ENCODE measurements around the gene ANKRD17. TPM values are rescaled to one million over a fixed set of nuclear protein-coding genes. Genes with fewer than 3 reads are reported as not detected.
"Not testable (repeated sequence)": the region's sequence is repeated elsewhere in the genome, so short reads cannot be mapped to it uniquely, and the experiment has no call there.

Gene ANKRD17
- polyA plus RNA-seq, 1 donor from 2014 or later, result 30.4 TPM

- TF ChIP-seq SMC3 (conservative IDR thresholded peaks at IDR 0.05; ENCODE audit: poor library complexity), result no peak
Measured at GRCh38 chr4:73257651-73258435, 755 bp downstream of the ANKRD17 start (continued).

DNA sequence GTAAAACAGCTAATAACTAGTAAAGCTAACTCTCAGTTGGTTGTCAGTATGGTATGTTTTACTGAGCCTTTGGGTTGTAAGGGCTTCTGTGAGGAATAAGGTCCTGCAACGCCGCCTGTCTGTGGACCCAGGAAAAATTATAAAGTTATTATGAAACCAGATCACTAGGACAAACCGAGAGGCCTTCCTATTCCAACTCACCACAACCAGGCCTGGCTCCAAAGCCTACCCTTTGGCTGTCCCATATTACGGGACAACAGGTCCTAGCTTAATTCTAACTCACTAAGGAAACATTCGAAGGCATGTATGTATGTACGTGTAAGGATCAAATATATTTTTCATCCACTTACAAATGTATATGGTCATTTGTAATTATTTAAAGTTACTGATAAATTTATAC is 1.4 kb downstream of the ANKRD17 start:
- Histone ChIP-seq H4K20me1 (ENCODE audit: insufficient read depth) (peaks cover 15% of the 10 kb centered on the region), H3K36me3 (ENCODE audit: insufficient read depth, low read length) (peaks cover 8% of the 10 kb centered on the region), H3K9me3 (ENCODE audit: low read length) (no peaks in the 10 kb centered on the region), H3K9me2 (ENCODE audit: insufficient read depth, low read length) (no peaks in the 10 kb centered on the region), H2AFZ (ENCODE audit: low read depth, low read length) (no peak overlapping the region), H3F3A (ENCODE audit: insufficient read depth, low read length, poor library complexity, severe bottlenecking) (peaks cover 6% of the 10 kb centered on the region), H3K9ac (ENCODE audit: low read length) (peak overlapping the region; percentile 95), H3K4me3 (ENCODE audit: low read length) (peak overlapping the region; percentile 83), H3K4me2 (ENCODE audit: low read length) (peak overlapping the region; percentile 98), H3K27me3 (ENCODE audit: insufficient read depth, low read depth, low read length) (no peaks in the 10 kb centered on the region), H3K79me2 (replicated peaks; ENCODE audit: insufficient read depth, low read length) (peaks cover 69% of the 10 kb centered on the region), H3K27ac (ENCODE audit: low read length) (peak overlapping the region; percentile 99)
- TF ChIP-seq, protein P1, sequence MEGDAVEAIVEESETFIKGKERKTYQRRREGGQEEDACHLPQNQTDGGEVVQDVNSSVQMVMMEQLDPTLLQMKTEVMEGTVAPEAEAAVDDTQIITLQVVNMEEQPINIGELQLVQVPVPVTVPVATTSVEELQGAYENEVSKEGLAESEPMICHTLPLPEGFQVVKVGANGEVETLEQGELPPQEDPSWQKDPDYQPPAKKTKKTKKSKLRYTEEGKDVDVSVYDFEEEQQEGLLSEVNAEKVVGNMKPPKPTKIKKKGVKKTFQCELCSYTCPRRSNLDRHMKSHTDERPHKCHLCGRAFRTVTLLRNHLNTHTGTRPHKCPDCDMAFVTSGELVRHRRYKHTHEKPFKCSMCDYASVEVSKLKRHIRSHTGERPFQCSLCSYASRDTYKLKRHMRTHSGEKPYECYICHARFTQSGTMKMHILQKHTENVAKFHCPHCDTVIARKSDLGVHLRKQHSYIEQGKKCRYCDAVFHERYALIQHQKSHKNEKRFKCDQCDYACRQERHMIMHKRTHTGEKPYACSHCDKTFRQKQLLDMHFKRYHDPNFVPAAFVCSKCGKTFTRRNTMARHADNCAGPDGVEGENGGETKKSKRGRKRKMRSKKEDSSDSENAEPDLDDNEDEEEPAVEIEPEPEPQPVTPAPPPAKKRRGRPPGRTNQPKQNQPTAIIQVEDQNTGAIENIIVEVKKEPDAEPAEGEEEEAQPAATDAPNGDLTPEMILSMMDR (IDR thresholded peaks at IDR 0.05; ENCODE audit: poor library complexity, severe bottlenecking), result peak; percentile 79
- TF ChIP-seq SMC3 (conservative IDR thresholded peaks at IDR 0.05; ENCODE audit: poor library complexity) (peak; percentile 68), MXI1 (conservative IDR thresholded peaks at IDR 0.05; ENCODE audit: poor library complexity, severe bottlenecking) (no peak), RAD21 (conservative IDR thresholded peaks at IDR 0.05) (peak; percentile 78)

- H3K9ac ChIP-seq (ENCODE audit: low read length); H3K9me2 ChIP-seq (ENCODE audit: insufficient read depth, low read length); H3F3A ChIP-seq (ENCODE audit: insufficient read depth, low read length, poor library complexity, severe bottlenecking); H3K9me3 ChIP-seq (ENCODE audit: low read length); H3K36me3 ChIP-seq (ENCODE audit: insufficient read depth, low read length); H3K27me3 ChIP-seq (ENCODE audit: insufficient read depth, low read depth, low read length); H3K27ac ChIP-seq (ENCODE audit: low read length); H2AFZ ChIP-seq (ENCODE audit: low read depth, low read length): not testable (repeated sequence)
- peaks cover 81% of the 10 kb centered on the region for H3K79me2 ChIP-seq (replicated peaks; ENCODE audit: insufficient read depth, low read length)
- H4K20me1 ChIP-seq (ENCODE audit: insufficient read depth), result peaks cover 15% of the 10 kb centered on the region
- H3K4me3 ChIP-seq (ENCODE audit: low read length), result peak overlapping the region; percentile 83
- H3K4me2 ChIP-seq (ENCODE audit: low read length), result peak overlapping the region; percentile 98
Measured at GRCh38 chr4:73255847-73256246, 2.8 kb downstream of the ANKRD17 start.

DNA sequence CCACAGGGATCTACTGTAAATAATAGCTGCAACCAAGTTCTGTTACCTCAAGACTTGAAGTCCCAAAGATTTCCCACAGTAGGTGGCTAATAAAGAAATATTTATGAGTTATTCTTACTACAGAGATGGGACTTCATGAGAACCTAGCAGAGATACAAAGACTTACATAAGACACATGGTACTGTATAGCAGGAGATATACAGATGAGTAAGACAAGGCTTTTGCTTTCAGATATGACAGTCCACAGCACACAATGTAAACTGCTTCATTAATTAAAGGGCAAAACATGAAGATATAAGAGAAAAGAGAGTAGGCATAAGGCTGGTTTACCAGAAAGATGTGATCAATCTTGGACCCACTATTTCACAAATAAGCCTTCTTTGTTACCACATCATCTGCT is 6.6 kb downstream of the ANKRD17 start:
- Histone ChIP-seq H3K4me2 (ENCODE audit: low read length) (no peak overlapping the region), H3F3A (ENCODE audit: insufficient read depth, low read length, poor library complexity, severe bottlenecking) (no peaks in the 10 kb centered on the region), H4K20me1 (ENCODE audit: insufficient read depth) (peaks cover 14% of the 10 kb centered on the region), H3K9ac (ENCODE audit: low read length) (no peak overlapping the region), H3K27me3 (ENCODE audit: insufficient read depth, low read depth, low read length) (no peaks in the 10 kb centered on the region), H3K4me3 (ENCODE audit: low read length) (no peak overlapping the region), H3K9me2 (ENCODE audit: insufficient read depth, low read length) (no peaks in the 10 kb centered on the region), H3K79me2 (replicated peaks; ENCODE audit: insufficient read depth, low read length) (peaks cover 100% of the 10 kb centered on the region), H3K27ac (ENCODE audit: low read length) (no peak overlapping the region), H3K9me3 (ENCODE audit: low read length) (no peaks in the 10 kb centered on the region), H3K36me3 (ENCODE audit: insufficient read depth, low read length) (peaks cover 8% of the 10 kb centered on the region), H2AFZ (ENCODE audit: low read depth, low read length) (no peak overlapping the region)
- TF ChIP-seq RAD21 (conservative IDR thresholded peaks at IDR 0.05), result no peak
- TF ChIP-seq MXI1 (conservative IDR thresholded peaks at IDR 0.05; ENCODE audit: poor library complexity, severe bottlenecking), result no peak
- no peak for TF ChIP-seq EZH2 (IDR thresholded peaks at IDR 0.05; ENCODE audit: borderline replicate concordance, insufficient read depth, low read length, poor library complexity, severe bottlenecking)
- no peak for TF ChIP-seq TAF1 (IDR thresholded peaks at IDR 0.05; ENCODE audit: low read depth)
- TF ChIP-seq, protein P1 (IDR thresholded peaks at IDR 0.05; ENCODE audit: poor library complexity, severe bottlenecking), result no peak
- TF ChIP-seq EP300 (conservative IDR thresholded peaks at IDR 0.05; ENCODE audit: poor library complexity, severe bottlenecking), result no peak
- TF ChIP-seq SMC3 (conservative IDR thresholded peaks at IDR 0.05; ENCODE audit: poor library complexity), result no peak
- TF ChIP-seq, protein P2, sequence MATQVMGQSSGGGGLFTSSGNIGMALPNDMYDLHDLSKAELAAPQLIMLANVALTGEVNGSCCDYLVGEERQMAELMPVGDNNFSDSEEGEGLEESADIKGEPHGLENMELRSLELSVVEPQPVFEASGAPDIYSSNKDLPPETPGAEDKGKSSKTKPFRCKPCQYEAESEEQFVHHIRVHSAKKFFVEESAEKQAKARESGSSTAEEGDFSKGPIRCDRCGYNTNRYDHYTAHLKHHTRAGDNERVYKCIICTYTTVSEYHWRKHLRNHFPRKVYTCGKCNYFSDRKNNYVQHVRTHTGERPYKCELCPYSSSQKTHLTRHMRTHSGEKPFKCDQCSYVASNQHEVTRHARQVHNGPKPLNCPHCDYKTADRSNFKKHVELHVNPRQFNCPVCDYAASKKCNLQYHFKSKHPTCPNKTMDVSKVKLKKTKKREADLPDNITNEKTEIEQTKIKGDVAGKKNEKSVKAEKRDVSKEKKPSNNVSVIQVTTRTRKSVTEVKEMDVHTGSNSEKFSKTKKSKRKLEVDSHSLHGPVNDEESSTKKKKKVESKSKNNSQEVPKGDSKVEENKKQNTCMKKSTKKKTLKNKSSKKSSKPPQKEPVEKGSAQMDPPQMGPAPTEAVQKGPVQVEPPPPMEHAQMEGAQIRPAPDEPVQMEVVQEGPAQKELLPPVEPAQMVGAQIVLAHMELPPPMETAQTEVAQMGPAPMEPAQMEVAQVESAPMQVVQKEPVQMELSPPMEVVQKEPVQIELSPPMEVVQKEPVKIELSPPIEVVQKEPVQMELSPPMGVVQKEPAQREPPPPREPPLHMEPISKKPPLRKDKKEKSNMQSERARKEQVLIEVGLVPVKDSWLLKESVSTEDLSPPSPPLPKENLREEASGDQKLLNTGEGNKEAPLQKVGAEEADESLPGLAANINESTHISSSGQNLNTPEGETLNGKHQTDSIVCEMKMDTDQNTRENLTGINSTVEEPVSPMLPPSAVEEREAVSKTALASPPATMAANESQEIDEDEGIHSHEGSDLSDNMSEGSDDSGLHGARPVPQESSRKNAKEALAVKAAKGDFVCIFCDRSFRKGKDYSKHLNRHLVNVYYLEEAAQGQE (IDR thresholded peaks at IDR 0.05; ENCODE audit: borderline replicate concordance), result no peak
